ENCODE results near the gene GOLGA6D. TPM values are rescaled to one million over a fixed set of nuclear protein-coding genes. Genes with fewer than 3 reads are reported as not detected.

Gene GOLGA6D, protein sequence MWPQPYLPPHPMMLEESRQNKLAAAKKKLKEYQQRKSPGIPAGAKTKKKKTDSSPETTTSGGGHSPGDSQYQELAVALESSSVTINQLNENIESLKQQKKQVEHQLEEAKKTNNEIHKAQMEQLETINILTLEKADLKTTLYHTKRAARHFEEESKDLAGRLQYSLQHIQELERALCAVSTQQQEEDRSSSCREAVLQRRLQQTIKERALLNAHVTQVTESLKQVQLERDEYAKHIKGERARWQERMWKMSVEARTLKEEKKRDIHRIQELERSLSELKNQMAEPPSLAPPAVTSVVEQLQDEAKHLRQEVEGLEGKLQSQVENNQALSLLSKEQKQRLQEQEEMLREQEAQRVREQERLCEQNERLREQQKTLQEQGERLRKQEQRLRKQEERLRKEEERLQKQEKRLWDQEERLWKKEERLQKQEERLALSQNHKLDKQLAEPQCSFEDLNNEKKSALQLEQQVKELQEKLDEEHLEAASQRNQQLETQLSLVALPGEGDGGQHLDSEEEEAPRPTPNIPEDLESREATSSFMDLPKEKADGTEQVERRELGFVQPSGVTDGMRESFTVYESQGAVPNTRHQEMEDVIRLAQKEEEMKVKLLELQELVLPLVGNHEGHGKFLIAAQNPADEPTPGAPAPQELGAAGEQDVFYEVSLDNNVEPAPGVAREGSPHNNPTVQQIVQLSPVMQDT
- not detected in 2 replicates for total RNA-seq

DNA sequence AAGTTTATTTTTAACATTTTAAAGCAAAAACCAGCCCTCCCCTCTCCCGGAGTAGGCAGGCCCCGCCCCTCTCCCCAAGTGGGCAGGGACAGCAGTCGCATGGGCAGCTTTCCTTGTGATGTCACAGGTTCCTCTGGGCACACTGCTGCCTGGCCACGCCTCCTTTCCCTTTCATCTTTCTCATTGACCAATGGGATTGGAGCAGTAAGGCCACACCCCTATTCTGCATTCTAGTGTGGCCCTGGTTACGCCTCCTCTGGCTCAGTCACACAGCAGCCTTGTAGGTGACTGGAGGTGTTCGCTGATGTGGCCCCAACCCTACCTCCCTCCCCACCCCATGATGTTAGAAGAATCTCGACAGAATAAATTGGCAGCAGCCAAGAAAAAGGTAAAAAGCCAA lies at the start of gene GOLGA6D:
Gene GOLGA6D (plus strand): TSS at position 264 of the 400 bp plus-strand sequence. CDS start 41 bp downstream, at position 305.

GRCh38 chr15:75258034-75258433 lies 24.6 kb upstream of the GOLGA6D start, which contains the start of gene GOLGA6C:
TSS of gene GOLGA6C (plus strand) at chr15:75258334. CDS start at chr15:75258599, 265 bp downstream.

DNA sequence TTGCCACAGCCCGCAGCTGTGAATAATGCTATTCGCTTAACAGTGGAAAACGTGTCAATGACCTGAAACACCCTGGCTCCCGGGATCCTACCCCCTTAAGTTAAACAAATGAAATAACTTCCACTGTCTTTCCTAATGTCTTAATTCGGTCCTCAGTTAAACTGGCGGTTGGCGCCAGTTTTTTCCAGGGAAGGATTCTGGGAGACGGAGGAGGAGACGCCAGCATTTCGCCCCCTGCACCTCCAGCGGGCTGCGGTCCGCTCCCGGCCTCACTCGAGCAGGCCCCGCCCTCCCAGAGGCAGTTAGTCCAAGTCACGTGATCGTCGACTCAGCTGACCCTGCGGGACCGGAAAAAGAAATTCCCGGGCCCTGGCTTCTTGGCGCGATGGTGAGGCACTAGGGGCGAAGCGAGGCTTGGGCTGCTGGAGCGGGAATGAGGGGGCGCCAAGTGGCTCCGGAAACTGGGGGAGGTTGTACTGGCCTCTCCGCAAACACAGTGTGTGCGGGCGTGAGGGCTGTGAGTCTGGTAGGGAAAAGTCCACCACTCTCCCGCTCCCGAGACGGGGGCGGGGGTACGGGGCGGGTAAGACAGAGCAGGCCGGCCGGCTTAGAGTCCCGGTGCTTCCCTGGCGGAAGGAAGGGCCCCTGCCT lies 53.2 kb downstream of the GOLGA6D start, which contains the start of gene COMMD4:
Gene COMMD4 (plus strand): TSS at position 359 of the 651 bp plus-strand sequence. CDS start 27 bp downstream, at position 386.

Other genes with a start within 250 kb of the GOLGA6D start
- 10.9 and 16.9 TPM in 2 replicates for gene C15orf39, start 81.0 kb upstream of the GOLGA6D start, total RNA-seq
- not detected in 2 replicates for gene GOLGA6C, start 24.5 kb upstream of the GOLGA6D start, total RNA-seq
- 75.2 and 97.9 TPM in 2 replicates for gene COMMD4, start 53.2 kb downstream of the GOLGA6D start, total RNA-seq
- gene NEIL1, start 64.2 kb downstream of the GOLGA6D start, total RNA-seq: 2.6 and 18.7 TPM in 2 replicates
- gene MAN2C1, start 85.8 kb downstream of the GOLGA6D start, total RNA-seq: 54.0 and 59.7 TPM in 2 replicates
- 16.9 and 22.6 TPM in 2 replicates for gene SIN3A, start 168.9 kb downstream of the GOLGA6D start, total RNA-seq

All from pericardium fibroblast (primary cell).